DND-41 (cell line): Measurements from ENCODE around the gene SPECC1.

ENCODE experiments used
- ATAC-seq: fragments of 200-7000 bp; cut with Tn5 transposase; 3 replicates; pipeline ENCODE4 v1.9.1; 2021; ENCODE audit warnings: low read depth; ENCODE audit not compliant: insufficient read depth
- DNase-seq: peaks from one replicate; pipeline ENCODE4 v3.0.0-alpha.2; 2020
- H2AFZ ChIP-seq: 2 replicates; pipeline ENCODE4 v1.6.0; 2012; ENCODE audit warnings: low read depth, low read length
- H3K27ac ChIP-seq: 2 replicates; pipeline ENCODE4 v1.5.1; 2012; ENCODE audit warnings: low read length, inconsistent platforms
- H3K27me3 ChIP-seq: fragments of 200-600 bp; sonication (generic); 2 replicates; pipeline ENCODE4 v1.6.0; 2012; ENCODE audit warnings: low read length, mild to moderate bottlenecking, inconsistent platforms; ENCODE audit not compliant: insufficient read depth, poor library complexity
- H3K36me3 ChIP-seq: 2 replicates; pipeline ENCODE4 v1.5.1; 2012; ENCODE audit warnings: low read length, inconsistent platforms; ENCODE audit not compliant: insufficient read depth
- H3K4me1 ChIP-seq: 2 replicates; pipeline ENCODE4 v1.5.1; 2012; ENCODE audit warnings: mild to moderate bottlenecking, low read length; ENCODE audit not compliant: insufficient read depth
- H3K4me2 ChIP-seq: 2 replicates; pipeline ENCODE4 v1.6.0; 2012; ENCODE audit warnings: mild to moderate bottlenecking, moderate library complexity, low read length, inconsistent platforms; ENCODE audit not compliant: insufficient read depth
- H3K4me3 ChIP-seq, 2 experiments: fragments of 200-600 bp in 1 of 2; shearing (Covaris generic) in 1 of 2; 2 replicates each; pipeline ENCODE4 v1.5.1; 2012 to 2016; ENCODE audit warnings: inconsistent platforms in 2 of 2, low read length in 2 of 2, mild to moderate bottlenecking in 2 of 2, low read depth in 1 of 2, moderate library complexity in 1 of 2
- H3K79me2 ChIP-seq: 2 replicates; pipeline ENCODE4 v1.6.0; 2012; ENCODE audit warnings: low read length, inconsistent platforms; ENCODE audit not compliant: insufficient read depth
- H3K9ac ChIP-seq: 2 replicates; pipeline ENCODE4 v1.6.0; 2012; ENCODE audit warnings: low read depth, mild to moderate bottlenecking, inconsistent platforms, low read length, moderate library complexity
- H3K9me3 ChIP-seq: 2 replicates; pipeline ENCODE4 v1.5.1; 2012; ENCODE audit warnings: low read length, moderate library complexity, mild to moderate bottlenecking, inconsistent platforms; ENCODE audit not compliant: insufficient read depth, severe bottlenecking
- H4K20me1 ChIP-seq: 2 replicates; pipeline ENCODE4 v1.6.0; 2012; ENCODE audit warnings: low read length; ENCODE audit not compliant: insufficient read depth
- CTCF ChIP-seq: IDR thresholded peaks from 2 replicates; pipeline ENCODE4 v1.5.1; 2012; ENCODE audit warnings: borderline replicate concordance, low read length, moderate library complexity, mild to moderate bottlenecking; ENCODE audit not compliant: poor library complexity, severe bottlenecking; ENCODE audit errors: extremely low read depth
- EZH2 ChIP-seq: IDR thresholded peaks from 3 replicates; pipeline ENCODE4 v1.6.1; 2012; ENCODE audit warnings: borderline replicate concordance, low read depth, mild to moderate bottlenecking, moderate library complexity, low read length, inconsistent platforms; ENCODE audit not compliant: severe bottlenecking

SPECC1 gene

DNA sequence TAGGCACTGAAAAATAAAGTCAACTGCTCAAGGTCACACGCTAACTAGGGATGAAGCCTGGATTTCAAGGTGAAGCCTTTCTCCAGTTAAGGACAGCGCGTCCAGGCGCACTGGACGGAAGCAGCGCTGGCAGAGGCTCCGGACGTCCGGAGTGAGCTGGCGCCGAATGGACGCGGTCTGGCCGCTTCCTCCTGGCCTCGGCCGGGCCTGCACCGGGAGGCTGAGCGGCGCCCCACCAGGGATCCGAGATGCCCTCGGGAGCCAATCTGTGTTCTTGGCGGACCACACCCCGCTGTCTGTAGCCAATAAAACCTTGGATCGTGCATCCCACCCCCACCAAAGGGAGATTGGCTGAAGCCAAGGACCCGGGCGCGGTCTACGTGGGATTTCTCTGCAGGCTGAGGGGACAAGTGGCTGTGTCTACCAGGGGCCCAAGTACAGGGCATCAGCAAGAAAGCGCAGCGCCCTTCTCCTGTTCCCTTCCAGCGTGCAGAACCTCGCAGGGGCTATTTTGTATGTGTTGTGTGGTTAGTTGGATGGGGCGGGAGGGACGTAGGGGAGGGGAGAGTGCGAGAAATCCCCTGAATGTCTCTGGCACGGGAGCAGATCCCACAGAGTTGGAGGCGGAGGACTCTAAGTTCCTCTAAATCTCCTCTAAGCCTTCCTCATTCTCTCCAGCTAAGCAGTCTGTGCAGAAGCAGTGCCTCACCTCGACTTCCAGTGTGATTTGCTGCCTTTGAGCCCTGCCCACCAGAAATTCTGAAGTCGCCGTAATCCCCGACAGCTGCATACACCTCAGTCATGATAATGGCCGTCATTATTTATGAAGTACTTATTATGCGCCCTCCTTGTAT lies 29.0 kb upstream of the SPECC1 start:
- H3K27ac ChIP-seq: no peak overlapping the region
- no peak overlapping the region for H3K4me3 ChIP-seq
- no peak overlapping the region for H2AFZ ChIP-seq
- ATAC-seq (no peak), DNase-seq (no peak)
- H4K20me1 ChIP-seq: peaks cover 10% of the 10 kb centered on the region
- peaks cover 10% of the 10 kb centered on the region; the same call in 1 of the 2 replicates for H3K36me3 ChIP-seq
- no peaks in the 10 kb centered on the region for H3K27me3 ChIP-seq
- no peak for TF ChIP-seq CTCF
- H3K9me3 ChIP-seq: no peaks in the 10 kb centered on the region
- no peak overlapping the region for H3K9ac ChIP-seq
- peaks cover 37% of the 10 kb centered on the region for H3K79me2 ChIP-seq
- peaks cover 29% of the 10 kb centered on the region for H3K4me1 ChIP-seq
- H3K4me2 ChIP-seq: no peak overlapping the region

- Histone ChIP-seq H3K36me3 (no peaks in the 10 kb centered on the region), H3K4me2 (no peak overlapping the region), H3K4me1 (no peaks in the 10 kb centered on the region), H3K9me3 (no peaks in the 10 kb centered on the region), H3K27ac (no peak overlapping the region), H3K4me3 (no peak overlapping the region), H3K9ac (no peak overlapping the region), H3K27me3 (peaks cover 7% of the 10 kb centered on the region), H3K79me2 (no peaks in the 10 kb centered on the region), H4K20me1 (no peaks in the 10 kb centered on the region), H2AFZ (no peak overlapping the region)
- no peak for ATAC-seq
- TF ChIP-seq CTCF: no peak
- DNase-seq: no peak
Observed at GRCh38 chr17:19986941-19987861, 22.0 kb upstream of the SPECC1 start.

DNA sequence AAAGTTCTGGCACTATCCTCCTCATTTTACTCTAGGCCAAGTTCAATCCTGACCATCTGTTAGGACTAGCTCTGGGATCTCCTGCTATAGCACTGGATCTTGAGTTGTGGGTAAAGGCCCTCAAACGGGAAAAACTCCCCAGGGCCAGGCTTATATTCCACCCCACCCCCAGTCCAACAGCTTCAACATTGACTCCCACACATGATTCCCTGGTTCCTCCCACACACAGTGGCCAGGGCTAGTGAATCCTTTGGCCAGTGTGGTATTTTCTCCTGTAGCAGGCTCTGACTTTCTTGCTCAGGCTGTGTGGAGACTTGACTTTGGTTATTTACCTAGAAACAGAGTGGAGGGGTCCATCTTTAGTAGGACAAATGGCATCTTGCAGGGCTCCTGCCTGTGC lies 21.3 kb upstream of the SPECC1 start:
- H3K4me1 ChIP-seq: peaks cover 1% of the 10 kb centered on the region
- no peak overlapping the region for H2AFZ ChIP-seq
- no peaks in the 10 kb centered on the region for H4K20me1 ChIP-seq
- H3K27ac ChIP-seq: no peak overlapping the region
- H3K9ac ChIP-seq: no peak overlapping the region
- H3K27me3 ChIP-seq: peaks cover 7% of the 10 kb centered on the region
- no peak overlapping the region for H3K4me2 ChIP-seq
- DNase-seq: no peak
- H3K79me2 ChIP-seq: no peaks in the 10 kb centered on the region
- no peaks in the 10 kb centered on the region for H3K9me3 ChIP-seq
- no peak for ATAC-seq
- H3K4me3 ChIP-seq: no peak overlapping the region
- H3K36me3 ChIP-seq: no peaks in the 10 kb centered on the region
- TF ChIP-seq EZH2 (no peak), CTCF (no peak)
